Measurements from ENCODE around the gene CTF1.

- TF ChIP-seq EZH2 (IDR thresholded peaks at IDR 0.05; ENCODE audit: insufficient read depth, low read length) (no peak), CTCF (IDR thresholded peaks at IDR 0.05; ENCODE audit: insufficient read depth, low read depth, low read length) (no peak)
Observed at GRCh38 chr16:30888856-30889499, 7.4 kb upstream of the CTF1 start.
